ENCODE data around the gene CUEDC2.

DNA sequence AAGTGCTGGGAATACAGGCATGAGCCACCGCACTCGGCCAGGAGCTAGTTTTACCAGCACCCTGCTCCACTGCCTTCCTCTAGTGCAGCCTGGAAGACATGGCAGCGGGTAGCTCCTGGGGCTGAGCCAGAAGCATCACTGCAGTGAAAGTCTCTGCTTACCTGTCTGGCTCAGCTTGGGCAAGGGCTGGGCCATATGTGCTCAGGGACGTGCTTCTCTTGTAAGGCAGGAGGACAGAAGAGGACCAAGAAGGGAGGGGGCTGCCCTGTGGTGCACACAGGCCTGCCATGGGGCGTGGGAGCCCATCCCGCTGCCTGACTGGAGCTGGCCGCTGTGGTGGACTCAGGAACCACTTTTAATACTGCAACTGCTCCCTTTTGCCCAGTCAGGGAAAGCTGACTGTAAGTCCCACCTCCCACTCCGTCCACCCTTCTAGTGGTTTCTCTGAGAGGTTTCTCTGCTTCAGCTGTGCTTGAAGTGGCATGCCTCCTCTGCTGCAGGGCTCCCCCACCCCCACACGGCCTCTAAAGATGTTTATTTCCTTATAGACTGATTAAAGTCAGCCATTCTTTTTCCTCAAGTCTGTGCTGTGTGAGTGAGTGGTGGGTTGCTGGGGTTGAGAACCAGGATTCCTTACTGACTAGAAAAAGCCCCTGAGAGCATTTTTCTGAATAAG, 44.2 kb upstream of the CUEDC2 start:
- TF ChIP-seq POLR2A (IDR thresholded peaks at IDR 0.05): no peak
- TF ChIP-seq, protein P1, sequence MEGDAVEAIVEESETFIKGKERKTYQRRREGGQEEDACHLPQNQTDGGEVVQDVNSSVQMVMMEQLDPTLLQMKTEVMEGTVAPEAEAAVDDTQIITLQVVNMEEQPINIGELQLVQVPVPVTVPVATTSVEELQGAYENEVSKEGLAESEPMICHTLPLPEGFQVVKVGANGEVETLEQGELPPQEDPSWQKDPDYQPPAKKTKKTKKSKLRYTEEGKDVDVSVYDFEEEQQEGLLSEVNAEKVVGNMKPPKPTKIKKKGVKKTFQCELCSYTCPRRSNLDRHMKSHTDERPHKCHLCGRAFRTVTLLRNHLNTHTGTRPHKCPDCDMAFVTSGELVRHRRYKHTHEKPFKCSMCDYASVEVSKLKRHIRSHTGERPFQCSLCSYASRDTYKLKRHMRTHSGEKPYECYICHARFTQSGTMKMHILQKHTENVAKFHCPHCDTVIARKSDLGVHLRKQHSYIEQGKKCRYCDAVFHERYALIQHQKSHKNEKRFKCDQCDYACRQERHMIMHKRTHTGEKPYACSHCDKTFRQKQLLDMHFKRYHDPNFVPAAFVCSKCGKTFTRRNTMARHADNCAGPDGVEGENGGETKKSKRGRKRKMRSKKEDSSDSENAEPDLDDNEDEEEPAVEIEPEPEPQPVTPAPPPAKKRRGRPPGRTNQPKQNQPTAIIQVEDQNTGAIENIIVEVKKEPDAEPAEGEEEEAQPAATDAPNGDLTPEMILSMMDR (IDR thresholded peaks at IDR 0.05): no peak

Data from tibial nerve (tissue), 3 donors.